Pancreas (tissue), 10 donors: ENCODE results near the gene ZNF691. TPM values are rescaled to one million over a fixed set of nuclear protein-coding genes. Genes with fewer than 3 reads are reported as not detected.

ENCODE experiments used
- ATAC-seq, 4 donors: fragments of 200-7000 bp; cut with Tn5 transposase; one replicate each; pipeline versions ENCODE4 v1.8.0 to v1.9.1; 2020; ENCODE audit warnings: mild to moderate bottlenecking in 4 of 4, moderate library complexity in 4 of 4
- DNase-seq, 6 donors: peaks; one replicate each; pipeline ENCODE4 v3.0.0-alpha.2; 2020
- FAIRE-seq: peaks from 2 replicates; lab custom pipeline; 2012; peaks lifted over from hg19 to GRCh38; lab: Jason Lieb, UNC
- H3K27ac ChIP-seq, 4 donors: fragments of 200-600 bp; sonication (generic); 1 replicate in 3 of 4; 2 replicates in 1 of 4; pipeline versions ENCODE4 v1.5.0 to v1.8.0; 2020
- H3K27me3 ChIP-seq, 4 donors: fragments of 200-600 bp; one replicate each; pipeline ENCODE4 v1.8.0; 2021
- H3K36me3 ChIP-seq, 3 donors: fragments of 200-600 bp; sonication (generic) in 1 of 3; one replicate each; pipeline versions ENCODE4 v1.5.0 to v1.8.0; 2020 to 2021
- H3K4me1 ChIP-seq, 3 donors: fragments of 200-600 bp; one replicate each; pipeline ENCODE4 v1.8.0; 2021
- H3K4me3 ChIP-seq, 4 donors: fragments of 200-600 bp; sonication (generic) in 2 of 4; one replicate each; pipeline versions ENCODE4 v1.5.0 to v1.8.0; 2020 to 2021
- H3K9me3 ChIP-seq, 4 donors: fragments of 200-600 bp; one replicate each; pipeline ENCODE4 v1.8.0; 2021
- WGBS, 2 donors: extraction: QIAGEN DNeasy Blood & Tissue Kit; methylation state at CpG; one replicate each; pipeline ENCODE4 v1.1.7; 2013; 5-methylcytosine and 5-hydroxymethylcytosine counted together
- intact Hi-C, 3 donors: fragments of 100-400 bp; cut with DNase I; formaldehyde crosslinking; loops; one replicate each; pipeline versions ENCODE4 v1.11.1 to v1.14.2; 2022
- polyA plus RNA-seq, 2 donors: library from polyadenylated mRNA; stranded (reverse); fragments of 200-250 nt; gene quantifications; one replicate each; pipeline ENCODE4 v1.2.3, GENCODE V29; 2013
- total RNA-seq, 6 donors: library from RNA; stranded (reverse); fragmentation: NEBNext Ultra II Directional in 4 of 6; extraction: Animal tissue kit (Norgen Biotek cat#: 25700) in 4 of 6; gene quantifications; one replicate each; pipeline versions ENCODE4 v1.2.1 to v1.2.4, GENCODE V29; 2021 to 2023
- TF ChIP-seq, protein P1 (sequence below), 4 donors: fragments of 200-600 bp; sonication (generic) in 3 of 4; IDR thresholded peaks; one replicate each; pipeline versions ENCODE4 v1.5.0 to v1.8.0; 2021; ENCODE audit warnings: antibody characterized with exemption in 4 of 4
- donor health status: healthy with polysubstance abuse.
- donor health status: DM: no; HTN: no; CAD: no; lungs with moderate emphysema.
- donor health status: DM: no; HTN: no; CAD: no.
- donor health status: control.
- donor health status: control.
- donor health status: Bipolar disorder and iron deficiency.
- donor health status: DM: yes; HTN: yes; CAD: no.
- donor health status: DM: no; HTN: no; CAD: no.
- donor health status: DM: no; HTN: no; CAD: no.
- donor health status: DM: yes; HTN: yes; CAD: no.

The ZNF691 gene
- total and polyA plus RNA-seq, 8 donors, result 2.9 to 11.0 (median 4.6) TPM

- Histone ChIP-seq H3K27me3 (no peaks in the 10 kb centered on the region), H3K27ac (no peak overlapping the region), H3K9me3 (no peaks in the 10 kb centered on the region), H3K4me3 (no peak overlapping the region), H3K36me3 (no peaks in the 10 kb centered on the region), H3K4me1 (no peaks in the 10 kb centered on the region)
- TF ChIP-seq, protein P1, sequence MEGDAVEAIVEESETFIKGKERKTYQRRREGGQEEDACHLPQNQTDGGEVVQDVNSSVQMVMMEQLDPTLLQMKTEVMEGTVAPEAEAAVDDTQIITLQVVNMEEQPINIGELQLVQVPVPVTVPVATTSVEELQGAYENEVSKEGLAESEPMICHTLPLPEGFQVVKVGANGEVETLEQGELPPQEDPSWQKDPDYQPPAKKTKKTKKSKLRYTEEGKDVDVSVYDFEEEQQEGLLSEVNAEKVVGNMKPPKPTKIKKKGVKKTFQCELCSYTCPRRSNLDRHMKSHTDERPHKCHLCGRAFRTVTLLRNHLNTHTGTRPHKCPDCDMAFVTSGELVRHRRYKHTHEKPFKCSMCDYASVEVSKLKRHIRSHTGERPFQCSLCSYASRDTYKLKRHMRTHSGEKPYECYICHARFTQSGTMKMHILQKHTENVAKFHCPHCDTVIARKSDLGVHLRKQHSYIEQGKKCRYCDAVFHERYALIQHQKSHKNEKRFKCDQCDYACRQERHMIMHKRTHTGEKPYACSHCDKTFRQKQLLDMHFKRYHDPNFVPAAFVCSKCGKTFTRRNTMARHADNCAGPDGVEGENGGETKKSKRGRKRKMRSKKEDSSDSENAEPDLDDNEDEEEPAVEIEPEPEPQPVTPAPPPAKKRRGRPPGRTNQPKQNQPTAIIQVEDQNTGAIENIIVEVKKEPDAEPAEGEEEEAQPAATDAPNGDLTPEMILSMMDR (IDR thresholded peaks at IDR 0.05), result no peak
- ATAC-seq (no peak), FAIRE-seq (no peak), DNase-seq (no peak)
- intact Hi-C loops, result no loop called here
- WGBS, 2 donors, result 97 to 98% methylated on average over 2 of the region's 2 CpGs
Measured at GRCh38 chr1:42835422-42835821, 11.0 kb upstream of the ZNF691 start.

- H3K27ac ChIP-seq, result peak overlapping the region in 1 of 4 donors; percentile 6
- no peaks in the 10 kb centered on the region for H3K9me3 ChIP-seq
- FAIRE-seq (no peak), ATAC-seq (peak in 1 of 4 donors; percentile 65), DNase-seq (no peak)
- H3K36me3 ChIP-seq, result no peaks in the 10 kb centered on the region
- no peak overlapping the region for H3K4me3 ChIP-seq
- H3K4me1 ChIP-seq, result no peaks in the 10 kb centered on the region
- intact Hi-C loops, result no loop called here
- TF ChIP-seq, protein P1 (IDR thresholded peaks at IDR 0.05), result no peak
- H3K27me3 ChIP-seq, result no peaks in the 10 kb centered on the region
- 45 to 63% methylated on average over 3 of the region's 3 CpGs for WGBS, 2 donors
Measured at GRCh38 chr1:42837709-42838108, 8.7 kb upstream of the ZNF691 start.

- no peaks in the 10 kb centered on the region for H3K4me1 ChIP-seq
- peak in 2 of 4 donors; percentile 30 to 77 for ATAC-seq
- H3K36me3 ChIP-seq, result no peaks in the 10 kb centered on the region
- intact Hi-C loops, result no loop called here
- no peaks in the 10 kb centered on the region for H3K27me3 ChIP-seq
- peak overlapping the region in 1 of 4 donors; percentile 6 for H3K27ac ChIP-seq
- peak in 1 of 6 donors; percentile 25 for DNase-seq
- FAIRE-seq, result no peak
- TF ChIP-seq, protein P1 (IDR thresholded peaks at IDR 0.05), result no peak
- no peaks in the 10 kb centered on the region for H3K9me3 ChIP-seq
- WGBS, 2 donors, result 83 to 88% methylated on average over 7 of the region's 7 CpGs
- H3K4me3 ChIP-seq, result no peak overlapping the region
Measured at GRCh38 chr1:42838482-42839190, 7.8 kb upstream of the ZNF691 start.

- H3K36me3 ChIP-seq, result no peaks in the 10 kb centered on the region
- no peak for FAIRE-seq
- no peak overlapping the region for H3K4me3 ChIP-seq
- DNase-seq, result no peak
- TF ChIP-seq, protein P1 (IDR thresholded peaks at IDR 0.05), result no peak
- no peaks in the 10 kb centered on the region for H3K9me3 ChIP-seq
- peaks cover 0 to 3% (median 0%) of the 10 kb centered on the region in 3 donors for H3K4me1 ChIP-seq
- WGBS, 2 donors, result 79 to 85% methylated on average over 3 of the region's 3 CpGs
- H3K27ac ChIP-seq, result no peak overlapping the region
- intact Hi-C loops, result no loop called here
- no peak for ATAC-seq
- no peaks in the 10 kb centered on the region for H3K27me3 ChIP-seq
Measured at GRCh38 chr1:42841010-42841409, 5.4 kb upstream of the ZNF691 start.
